HG03108 (cell line): ENCODE results near the gene KIRREL1.

Experiments
- ATAC-seq: cut with Tn5 transposase; IDR thresholded peaks from one replicate; pipeline ENCODE4 v1.9.1; 2021; ENCODE audit warnings: moderate library complexity; ENCODE audit not compliant: unreplicated experiment

KIRREL1 gene

GRCh38 chr1:157971769-157972168 is 21.7 kb upstream of the KIRREL1 start:
- no peak for ATAC-seq

GRCh38 chr1:157975228-157975950 is 18.1 kb upstream of the KIRREL1 start:
- ATAC-seq = no peak

- ATAC-seq = no peak
Measured at GRCh38 chr1:157976888-157977287, 16.6 kb upstream of the KIRREL1 start.

- no peak for ATAC-seq
Measured at GRCh38 chr1:157978586-157979403, 14.7 kb upstream of the KIRREL1 start.

DNA sequence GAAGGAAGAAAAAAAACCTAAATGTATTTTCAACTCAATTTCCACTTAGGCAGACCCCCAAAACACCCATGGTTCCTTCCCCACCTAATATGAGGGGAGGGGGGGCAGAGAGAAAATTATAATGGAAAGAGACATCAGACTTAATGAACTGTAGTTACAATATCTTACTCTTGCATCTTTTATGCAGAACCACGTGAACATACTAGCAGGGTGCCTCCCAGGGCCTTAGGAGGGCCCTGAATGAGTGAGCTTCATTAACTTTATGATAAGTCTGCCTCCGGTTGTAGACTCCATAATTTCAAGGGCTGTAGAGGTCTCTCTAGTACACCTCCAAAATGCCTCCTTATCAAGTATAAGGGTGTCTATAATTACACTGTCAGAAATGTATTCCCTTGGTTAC is 11.3 kb upstream of the KIRREL1 start:
- no peak for ATAC-seq

DNA sequence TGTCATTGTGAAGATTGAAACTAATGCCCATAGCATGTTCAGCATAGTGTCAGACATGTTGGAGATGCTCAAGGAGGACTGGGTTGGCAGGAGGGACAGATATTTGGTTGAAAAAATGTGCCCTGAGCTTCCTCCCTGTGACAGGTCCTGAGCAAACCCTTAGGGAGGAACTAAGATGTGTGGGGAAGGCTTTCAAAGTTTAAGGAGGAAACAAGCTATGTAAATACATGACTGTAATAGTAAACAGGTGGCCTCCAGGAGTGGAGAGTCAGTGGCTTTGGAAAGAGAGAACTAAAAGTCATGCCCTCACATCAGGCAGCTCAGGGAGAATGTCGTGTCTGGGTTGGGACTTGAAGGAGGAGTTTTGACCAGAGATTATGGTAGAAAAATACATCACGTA is 9.7 kb upstream of the KIRREL1 start:
- ATAC-seq = no peak

- ATAC-seq = no peak
Measured at GRCh38 chr1:157984469-157984868, 9.0 kb upstream of the KIRREL1 start.

DNA sequence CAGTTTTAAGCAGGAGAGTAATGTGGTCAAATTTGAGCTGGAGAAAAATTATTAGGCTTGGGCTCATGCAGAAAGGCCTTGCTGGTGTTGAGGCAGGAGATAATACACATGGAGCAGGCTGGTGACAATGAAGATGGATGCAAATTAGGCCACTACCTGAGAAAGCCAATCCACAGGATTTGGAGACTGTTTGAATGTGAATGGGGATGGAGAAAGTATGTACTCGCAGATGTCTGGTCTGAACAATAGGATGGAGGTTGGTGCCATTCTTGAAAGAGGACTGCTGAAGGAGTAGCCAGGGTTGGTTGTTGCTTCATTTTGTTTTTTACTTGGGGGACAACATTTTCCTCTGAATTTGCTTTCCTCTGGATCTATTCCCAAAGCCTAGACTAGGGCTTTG is 8.0 kb upstream of the KIRREL1 start:
- ATAC-seq = no peak

DNA sequence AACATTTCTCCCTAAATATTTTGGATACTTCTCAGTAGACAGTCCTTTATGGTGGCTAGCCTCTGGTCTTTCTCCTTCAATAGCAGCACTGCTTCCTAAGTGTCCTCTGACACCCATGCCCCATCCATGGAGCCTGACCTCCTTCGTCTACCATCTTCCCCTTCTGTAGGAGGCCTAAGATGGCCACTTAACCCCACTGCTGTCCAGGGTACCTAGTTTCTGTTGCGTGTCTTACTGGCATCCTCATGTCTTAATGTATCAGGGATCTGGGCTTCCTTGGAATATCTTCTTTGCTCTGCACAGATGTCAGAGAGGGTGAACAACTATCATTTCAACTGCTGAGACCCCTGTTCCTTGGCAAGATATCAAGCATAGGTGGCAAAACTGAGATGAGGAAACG is 5.4 kb upstream of the KIRREL1 start:
- ATAC-seq = no peak

DNA sequence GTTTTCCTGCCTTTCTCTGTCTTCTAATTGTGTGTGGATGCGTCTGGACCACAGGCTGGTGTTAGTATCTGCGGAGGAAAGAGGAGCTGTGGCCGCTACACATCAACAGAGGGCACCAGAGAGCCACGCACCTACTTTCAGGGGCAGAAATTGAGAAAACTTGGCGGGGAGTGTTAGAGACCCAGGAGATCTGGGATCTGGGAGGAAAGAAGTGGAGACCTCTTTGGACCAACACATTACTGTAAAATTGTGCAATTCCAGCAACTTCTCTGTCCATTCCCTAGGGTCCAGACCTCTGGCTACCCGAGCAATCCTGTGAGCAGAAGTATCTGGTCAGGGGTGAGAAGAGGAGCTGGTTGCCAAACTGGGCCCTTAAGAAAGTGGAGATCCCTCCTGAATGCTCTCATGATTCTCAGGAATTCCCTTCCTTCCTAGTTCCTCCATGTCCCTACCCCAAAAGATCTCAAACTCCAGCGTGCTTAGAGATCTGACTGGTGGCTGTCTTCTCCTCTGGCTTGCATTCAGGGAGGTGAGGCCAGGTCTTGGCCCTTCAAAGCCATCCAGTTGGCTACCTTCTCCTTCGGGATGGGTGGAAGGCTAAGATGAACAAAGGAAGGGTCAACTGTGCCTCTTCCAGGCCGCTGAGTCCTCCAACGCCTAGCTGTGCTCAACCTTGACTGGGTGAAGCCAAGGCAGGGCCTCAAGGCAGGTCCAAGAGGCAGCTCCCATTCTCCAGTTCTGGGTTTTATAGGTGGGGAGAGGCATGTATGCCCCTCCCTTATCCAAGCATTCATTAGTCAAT is 1.2 kb upstream of the KIRREL1 start:
- ATAC-seq = no peak

DNA sequence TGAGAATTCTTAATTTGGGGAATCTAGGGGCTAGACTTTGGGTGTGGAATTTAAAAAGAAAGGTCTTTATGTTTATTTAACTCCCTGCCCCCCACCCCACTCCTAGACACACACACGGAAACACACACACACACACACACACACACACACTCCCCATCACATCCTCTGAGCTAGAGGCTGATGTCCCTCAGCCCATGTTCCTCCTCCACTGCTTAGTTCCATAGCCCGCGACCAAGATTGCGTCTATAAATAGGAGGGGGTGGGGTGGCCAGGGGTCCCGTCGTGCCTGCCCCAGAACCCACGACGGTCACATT is 655 bp upstream of the KIRREL1 start:
- no peak for ATAC-seq

DNA sequence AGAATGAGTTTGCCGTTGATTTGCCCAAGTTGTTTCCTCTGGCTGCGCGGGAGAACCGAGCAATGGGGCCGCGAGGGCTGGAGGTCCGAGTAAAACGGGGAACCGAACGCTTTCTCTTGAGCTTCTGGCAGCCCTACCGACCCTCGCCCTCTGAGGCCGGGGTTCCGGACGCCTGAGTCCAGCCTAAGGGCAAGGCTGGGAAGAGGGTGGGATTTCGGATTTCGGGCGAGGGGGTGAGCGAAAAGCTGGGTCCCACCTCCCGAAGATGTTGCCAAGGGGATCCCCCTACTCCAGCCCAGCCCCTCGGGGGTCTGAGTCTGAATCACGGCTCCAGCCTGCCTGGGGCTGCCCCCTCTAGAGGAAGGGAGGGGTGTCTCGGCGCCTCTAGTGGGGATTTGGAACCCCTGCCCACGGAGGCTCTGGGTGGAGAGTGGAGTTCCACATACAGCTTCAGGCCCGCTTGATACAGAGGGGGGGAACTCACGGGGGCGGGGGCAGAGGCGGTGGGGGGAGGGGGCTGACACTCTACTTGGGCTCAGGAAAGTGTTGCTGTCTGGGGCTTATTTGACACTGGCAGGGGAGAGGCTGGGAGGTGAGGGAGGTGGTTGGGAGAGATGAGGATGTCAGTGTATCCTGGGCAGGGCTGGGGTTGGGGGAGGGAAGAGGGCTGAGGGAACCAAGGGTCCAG is 617 bp downstream of the KIRREL1 start:
- no peak for ATAC-seq

DNA sequence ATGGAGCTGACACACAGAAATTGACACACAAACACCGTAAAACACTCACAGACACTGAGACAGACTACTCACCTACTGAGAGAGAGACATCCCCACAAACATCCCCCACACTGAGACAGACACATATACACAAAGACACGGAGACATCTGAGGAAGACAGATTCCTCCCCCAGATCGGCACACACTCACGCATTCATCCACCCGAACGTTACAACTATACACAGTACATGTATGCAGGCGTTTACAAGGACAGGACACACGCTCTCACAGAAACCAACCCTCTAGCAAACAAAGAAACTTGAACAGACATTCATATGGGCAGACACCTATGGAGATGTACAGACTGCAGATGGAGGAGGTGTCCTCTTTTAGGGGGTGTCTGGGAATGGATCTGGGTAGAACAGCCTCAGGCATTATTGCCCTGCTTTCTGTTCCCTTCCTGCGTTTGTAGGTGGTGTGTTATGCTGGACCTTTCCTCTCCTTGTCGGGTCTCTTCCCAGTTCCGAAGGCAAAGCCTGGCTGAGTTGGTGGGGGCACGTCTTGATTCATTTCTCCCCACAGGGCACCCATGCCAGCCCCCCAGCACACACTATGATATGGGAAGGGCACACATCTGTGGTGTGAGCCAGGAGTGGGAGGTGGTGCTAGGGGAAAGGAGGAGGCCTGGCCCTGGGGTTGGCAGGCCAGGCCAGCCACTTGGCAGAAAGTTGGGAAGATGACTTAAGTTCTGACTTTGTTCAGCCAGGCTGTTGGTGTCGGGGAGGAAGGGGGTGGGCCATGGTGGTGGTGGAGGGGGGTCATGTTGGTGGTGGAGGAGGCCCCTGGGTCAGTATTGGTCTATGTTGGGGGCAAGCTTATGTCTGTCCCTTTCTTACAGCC is 1.5 kb downstream of the KIRREL1 start:
- no peak for ATAC-seq

DNA sequence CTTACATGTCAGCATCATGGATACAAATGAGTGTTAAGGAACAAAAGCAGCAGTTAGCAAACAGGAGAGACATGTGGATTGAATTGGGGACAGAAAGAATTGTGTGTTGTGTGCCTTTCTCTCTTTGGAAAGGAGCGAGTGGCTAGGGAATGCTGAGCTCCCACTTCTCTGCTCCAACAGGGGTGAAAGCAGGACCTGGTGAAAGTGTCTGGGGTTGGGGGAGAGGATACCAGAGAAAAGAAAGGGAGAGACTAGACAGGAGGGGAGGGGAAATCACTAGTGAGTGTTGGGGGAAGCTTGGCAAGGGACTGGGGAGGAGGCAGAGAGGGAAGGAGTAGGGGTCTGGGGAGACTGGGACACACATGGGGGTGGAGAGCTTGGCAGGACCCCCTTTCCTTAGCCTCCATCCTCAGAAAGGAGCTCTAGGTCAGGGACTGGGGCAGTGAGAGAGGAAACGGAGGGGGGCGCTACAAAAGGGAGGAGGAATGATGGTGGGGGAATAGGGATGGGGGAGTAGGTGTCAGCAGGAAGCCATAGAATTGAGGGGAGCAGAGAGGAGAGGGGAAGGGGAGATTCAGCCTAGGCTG is 2.2 kb downstream of the KIRREL1 start:
- no peak for ATAC-seq

DNA sequence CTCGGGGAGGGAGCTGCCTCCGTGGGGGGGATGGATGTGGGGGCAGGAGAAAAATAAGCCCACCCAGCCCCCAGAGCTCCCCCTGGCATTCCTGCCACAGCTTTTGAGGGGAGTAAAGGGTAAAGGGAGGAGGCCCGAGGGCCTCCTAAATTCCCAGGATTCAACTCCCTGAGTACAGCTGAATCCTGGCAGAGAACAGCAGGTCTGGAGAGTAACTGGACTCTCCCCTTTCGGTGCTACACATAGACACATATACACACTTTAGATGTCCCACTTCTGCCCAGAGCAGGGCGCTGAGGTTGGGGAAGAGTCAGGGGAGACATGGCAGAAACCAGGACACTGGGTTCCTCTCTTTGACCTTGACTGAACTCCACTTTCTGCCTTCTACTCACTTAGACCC is 3.0 kb downstream of the KIRREL1 start:
- no peak for ATAC-seq

DNA sequence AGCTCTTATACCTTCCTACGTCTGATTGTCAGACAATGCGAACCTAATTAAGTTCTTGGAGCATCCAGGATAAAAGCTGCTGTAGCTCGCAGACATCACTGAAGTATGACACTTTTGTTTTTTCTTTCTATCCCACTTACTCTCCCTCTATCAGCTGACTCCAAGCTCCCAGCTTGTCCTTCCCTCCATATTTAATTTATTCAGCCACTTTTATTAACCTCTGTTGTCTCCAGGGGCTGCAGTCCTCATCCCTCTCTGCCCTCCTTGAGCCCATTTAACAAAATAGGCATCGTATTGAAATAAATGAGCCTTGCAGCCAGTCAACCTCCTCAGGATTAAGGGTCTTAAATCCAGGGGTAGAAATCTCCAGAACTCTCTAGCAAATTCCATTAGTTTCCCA is 7.1 kb downstream of the KIRREL1 start:
- ATAC-seq = no peak

DNA sequence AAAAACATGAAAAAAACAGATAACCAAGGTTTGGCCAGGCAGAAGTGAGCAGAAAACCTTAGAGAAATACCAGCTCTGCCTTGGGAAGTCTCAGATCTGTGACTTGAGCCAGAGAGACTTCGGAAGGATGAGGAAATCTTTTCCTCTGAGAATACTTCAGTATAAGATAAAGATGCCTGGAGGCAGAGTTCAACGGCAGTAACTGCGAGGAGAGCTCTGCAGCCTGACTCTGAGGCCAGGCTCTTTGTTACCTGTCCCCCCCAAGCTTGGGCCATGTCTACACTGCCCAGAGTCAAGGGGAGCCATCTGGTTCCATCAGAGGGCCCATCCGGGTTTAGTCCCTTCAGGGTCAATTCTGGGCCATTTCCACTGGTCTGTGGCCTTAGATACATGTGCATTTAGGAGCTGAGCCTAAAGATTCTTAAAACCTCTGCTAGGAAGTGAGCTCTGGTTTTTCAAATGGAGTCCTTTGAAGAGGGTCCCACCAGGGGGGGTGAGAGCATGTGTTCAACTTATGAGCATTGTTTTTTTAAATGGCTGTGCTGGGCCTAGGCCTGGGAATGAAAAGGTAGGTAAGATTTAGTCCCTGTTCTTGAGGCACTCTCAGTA is 8.7 kb downstream of the KIRREL1 start:
- no peak for ATAC-seq

DNA sequence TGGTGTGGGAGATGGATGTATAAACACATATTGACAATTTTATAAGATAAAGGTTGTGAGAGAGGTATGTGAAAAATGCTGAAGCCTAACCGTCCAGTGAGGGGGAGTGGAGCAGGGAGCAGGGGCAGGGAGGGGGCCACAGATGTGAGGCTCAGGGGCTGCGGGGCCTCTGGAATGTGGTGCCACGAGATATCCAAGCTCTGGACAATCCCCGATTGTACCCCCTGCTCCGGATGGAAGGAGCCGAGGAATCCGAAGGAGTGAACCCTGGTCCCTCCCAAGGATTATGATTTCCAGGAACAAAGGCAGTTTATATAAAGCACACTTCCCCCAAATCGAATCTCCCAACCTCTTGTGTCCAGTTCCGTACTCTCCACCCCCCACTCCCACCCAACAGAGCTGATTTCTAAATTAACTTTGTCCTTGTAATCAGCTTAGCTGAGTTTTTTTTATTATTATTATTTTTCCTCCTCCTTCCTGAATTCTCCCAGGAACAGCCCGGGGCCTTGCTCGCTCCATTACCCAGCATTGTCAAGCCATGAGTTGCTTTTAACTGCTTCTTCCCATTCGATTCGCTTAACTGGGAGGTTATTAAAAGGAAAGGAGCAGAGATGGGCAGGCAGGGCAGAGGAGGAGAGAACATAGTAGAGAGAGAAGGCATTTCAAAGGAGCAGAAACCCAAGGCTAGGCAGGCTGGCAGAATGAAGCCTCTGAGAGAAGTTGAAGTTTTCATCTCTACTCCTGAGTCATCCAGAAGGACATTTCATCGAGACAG is 9.4 kb downstream of the KIRREL1 start:
- ATAC-seq = no peak

DNA sequence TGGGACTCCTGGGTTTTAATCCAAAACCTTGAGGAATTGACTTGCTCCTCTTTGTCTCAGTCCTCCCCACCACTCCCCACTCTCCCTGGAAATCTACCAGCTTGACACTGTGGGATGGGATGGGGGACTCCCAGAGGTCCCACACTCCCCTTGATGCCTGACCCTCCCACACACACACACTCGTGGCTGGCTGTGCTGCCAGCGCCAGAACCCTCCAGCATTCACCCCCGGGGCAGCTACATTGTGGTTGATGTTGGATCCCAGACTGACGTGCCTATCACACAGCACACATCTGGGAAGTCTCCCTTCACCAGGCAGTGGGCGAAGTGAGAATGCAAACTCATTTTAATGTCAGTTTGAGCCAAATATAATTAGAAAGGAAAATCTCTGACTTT is 10.0 kb downstream of the KIRREL1 start:
- no peak for ATAC-seq
